RCC 7860 (cell line): ENCODE data around the gene FAM131A.

ENCODE experiments used
- DNase-seq: peaks from one replicate; pipeline ENCODE4 v3.0.0-alpha.2; 2015; ENCODE audit warnings: low spot score
- FAIRE-seq: peaks from 2 replicates; lab custom pipeline; 2012; peaks lifted over from hg19 to GRCh38; lab: Jason Lieb, UNC

FAM131A gene

DNA sequence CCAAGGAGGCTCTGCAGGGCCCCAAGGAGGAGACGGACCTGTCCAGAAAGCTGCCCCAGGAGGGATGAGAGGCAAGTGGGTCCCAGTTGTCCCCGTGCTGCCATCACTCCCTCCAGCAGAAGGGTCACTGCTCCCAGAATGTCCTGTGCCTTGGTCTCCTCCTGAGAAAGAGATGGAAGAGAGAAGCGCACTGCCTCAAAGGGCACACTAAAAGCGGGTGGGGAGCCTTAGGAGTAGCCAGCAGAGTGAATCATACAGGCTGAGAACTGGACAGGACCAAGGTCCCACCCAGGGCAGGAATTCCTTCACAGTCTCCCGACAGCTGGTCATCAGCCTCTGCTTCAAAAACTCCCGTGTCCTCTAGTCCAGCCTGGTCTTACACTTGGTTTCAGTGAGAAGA is 36.0 kb downstream of the FAM131A start:
- FAIRE-seq (no peak), DNase-seq (no peak)

DNA sequence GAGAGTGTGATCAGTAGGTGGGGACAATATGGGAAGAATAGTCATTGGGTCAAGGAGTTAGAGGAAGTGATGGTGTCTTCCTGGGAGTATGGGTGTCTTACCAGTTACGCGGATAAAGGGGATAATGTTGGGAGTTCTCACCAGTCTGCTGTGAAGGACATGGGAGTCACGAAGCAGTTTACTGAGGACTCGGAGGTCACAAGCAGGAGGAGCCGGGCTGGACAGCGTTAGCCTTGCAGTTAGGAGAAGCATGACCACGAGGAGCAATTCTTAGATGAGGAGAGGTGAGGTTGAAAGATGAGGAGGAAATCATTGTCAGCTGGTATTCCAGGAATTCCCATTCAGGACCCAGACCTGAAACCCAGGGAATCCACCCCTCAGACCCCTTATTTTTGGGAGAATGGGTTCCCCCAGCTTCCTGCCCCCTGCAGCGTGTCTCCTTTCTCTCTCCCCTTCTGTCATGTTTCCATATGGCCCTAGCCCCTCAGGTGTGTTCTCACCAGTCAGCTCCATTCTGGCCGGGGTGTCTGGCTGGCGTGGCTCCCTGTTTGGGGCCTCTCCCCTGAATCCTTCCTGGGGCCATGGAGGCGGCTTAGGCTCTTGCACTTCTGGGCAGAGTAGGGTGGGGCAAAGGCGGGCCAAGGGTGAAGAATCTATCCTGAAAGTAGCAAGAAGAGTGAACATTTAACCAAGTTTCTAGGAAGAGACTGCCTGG is 38.5 kb downstream of the FAM131A start:
- FAIRE-seq, result no peak
- DNase-seq, result no peak

- DNase-seq (no peak), FAIRE-seq (no peak)
Observed at GRCh38 chr3:184377374-184377773, 40.0 kb downstream of the FAM131A start.

DNA sequence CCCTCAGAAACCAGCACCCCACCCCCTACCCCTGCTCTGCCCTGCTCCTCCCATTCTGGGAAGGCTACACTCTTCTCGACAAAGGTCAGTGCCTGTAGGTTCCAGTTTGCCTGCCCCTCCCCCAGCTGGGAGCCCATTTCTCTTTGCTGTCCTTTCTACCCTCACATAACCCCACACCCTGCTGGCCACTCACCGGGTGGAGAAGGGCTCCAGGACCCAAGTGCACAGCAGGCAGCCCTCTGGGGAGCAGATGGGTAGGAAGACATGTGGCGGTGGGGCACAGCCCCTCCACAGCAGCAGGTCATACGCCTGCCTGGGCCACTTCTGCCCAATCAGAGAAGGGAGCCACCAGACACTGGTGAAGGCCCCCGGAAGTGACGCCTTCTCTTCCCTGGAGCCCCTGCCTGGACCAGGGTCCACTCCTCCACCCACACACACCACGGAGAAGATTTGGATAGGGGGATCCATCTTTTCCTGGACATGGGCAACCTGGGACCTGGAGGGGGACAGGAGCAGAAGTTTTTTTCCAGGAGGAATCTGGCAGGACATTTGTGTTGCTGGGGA is 40.6 kb downstream of the FAM131A start, which contains the start of gene THPO:
Gene THPO, minus strand, starts transcription at position 326 of the 564 bp plus-strand sequence. CDS start 1,948 bp downstream, outside the sequence.
- DNase-seq, result no peak

DNA sequence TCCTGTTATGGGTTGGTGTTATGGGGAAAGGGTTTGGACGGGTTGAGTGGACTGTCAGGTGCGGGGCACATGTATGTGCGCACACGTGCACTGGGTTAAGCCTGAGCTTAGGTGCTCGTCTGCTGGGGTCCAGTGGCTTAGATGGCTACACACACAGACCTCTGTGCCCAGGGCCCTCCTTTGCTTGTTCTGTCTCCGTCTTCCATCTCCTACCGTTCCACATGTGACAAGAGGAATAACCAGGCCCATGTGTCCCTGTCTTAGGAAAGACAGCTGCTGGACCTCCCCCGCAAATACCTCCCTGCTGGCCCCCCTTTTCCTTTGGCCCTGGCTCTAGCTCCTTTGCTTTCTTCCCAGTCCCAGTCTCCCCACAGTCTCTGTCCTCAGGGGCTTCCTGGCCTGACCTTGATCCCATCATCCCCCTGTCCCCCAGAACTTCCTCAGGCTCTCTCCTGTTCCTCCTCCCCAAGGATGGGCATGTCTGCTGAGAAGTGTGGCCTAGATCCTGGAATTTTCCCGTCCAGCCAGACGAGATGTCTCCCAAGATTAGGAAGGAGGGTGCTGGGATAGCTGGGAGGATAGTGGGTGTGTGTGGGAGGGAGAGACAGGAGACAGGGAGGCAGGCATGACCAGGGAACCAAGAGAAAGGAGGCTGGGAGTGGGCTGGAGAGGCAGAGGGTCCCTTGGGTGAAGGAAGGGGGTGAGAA is 41.4 kb downstream of the FAM131A start:
- DNase-seq (no peak), FAIRE-seq (no peak)

More for the DNA sequence above, 40.6 kb downstream of the FAM131A start, which contains the start of gene THPO:
- no peak for FAIRE-seq

- FAIRE-seq, result no peak
- DNase-seq, result no peak
Observed at GRCh38 chr3:184379358-184380184, 42.2 kb downstream of the FAM131A start, which contains the start of gene CHRD. Gene CHRD, plus strand, starts transcription at chr3:184380054. Its CDS starts 265 bp downstream, at chr3:184380319.

DNA sequence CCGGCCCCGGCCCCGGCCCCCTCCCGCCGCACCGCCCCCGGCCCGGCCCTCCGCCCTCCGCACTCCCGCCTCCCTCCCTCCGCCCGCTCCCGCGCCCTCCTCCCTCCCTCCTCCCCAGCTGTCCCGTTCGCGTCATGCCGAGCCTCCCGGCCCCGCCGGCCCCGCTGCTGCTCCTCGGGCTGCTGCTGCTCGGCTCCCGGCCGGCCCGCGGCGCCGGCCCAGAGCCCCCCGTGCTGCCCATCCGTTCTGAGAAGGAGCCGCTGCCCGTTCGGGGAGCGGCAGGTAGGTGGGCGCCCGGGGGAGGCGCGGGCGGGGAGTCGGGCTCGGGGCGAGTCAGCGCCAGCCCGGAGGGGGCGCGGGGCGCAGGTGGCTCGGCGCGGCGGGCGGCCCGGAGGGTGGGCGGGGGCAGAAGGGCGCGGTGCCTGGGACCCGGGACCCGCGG is 42.8 kb downstream of the FAM131A start:
- FAIRE-seq (no peak), DNase-seq (no peak)

DNA sequence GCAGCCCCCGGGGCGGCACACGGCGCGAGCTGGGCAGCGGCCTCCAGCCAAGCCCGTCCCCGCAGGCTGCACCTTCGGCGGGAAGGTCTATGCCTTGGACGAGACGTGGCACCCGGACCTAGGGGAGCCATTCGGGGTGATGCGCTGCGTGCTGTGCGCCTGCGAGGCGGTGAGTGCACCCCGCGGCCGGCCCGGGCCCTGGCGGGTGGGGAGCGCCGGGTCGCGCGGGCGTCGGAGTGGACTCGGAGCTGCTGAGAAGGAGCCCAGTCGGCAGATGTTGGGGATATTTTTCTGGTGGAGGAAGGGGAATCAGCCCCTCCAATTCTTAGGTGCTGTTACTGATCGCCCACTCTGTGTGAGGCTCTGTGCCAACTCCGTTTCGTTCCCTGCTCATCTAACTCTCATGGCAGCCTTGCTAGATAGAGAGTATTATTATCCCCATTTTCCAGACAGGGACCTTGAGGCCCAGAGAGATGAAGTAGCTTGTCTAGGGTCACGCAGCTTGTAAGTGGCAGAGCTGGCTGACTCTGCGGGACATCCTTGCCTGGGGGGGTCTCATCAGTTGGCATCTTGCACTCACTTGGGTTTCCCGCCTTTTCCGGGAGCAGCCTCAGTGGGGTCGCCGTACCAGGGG is 43.3 kb downstream of the FAM131A start:
- FAIRE-seq (no peak), DNase-seq (no peak)

DNA sequence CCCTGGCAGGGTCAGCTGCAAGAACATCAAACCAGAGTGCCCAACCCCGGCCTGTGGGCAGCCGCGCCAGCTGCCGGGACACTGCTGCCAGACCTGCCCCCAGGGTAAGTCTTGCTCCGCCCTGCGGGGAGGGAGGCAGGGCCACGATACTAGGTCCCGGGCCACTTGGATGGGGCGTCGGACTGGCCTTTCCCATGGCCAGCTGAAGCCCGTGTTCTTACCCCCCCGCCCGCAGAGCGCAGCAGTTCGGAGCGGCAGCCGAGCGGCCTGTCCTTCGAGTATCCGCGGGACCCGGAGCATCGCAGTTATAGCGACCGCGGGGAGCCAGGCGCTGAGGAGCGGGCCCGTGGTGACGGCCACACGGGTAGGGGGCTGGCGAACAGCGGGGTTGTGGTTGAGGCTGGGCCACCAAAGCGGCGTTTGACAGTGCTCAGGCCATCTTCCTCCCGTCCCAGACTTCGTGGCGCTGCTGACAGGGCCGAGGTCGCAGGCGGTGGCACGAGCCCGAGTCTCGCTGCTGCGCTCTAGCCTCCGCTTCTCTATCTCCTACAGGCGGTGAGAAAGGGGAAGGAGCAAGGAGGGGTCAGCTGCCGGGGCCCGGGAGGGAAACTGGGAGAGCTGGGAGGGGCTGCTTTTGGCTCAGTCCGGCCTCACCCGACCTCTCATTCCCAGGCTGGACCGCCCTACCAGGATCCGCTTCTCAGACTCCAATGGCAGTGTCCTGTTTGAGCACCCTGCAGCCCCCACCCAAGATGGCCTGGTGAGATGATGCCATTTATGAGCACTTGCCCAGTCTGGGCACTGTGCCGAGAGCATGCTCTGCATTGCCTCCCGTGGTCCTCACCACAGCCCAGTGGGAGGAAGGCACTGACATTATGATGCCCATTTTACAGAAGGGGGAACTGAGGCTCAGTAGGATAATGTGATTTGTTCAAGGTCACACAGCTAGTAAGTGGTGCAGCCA is 44.1 kb downstream of the FAM131A start:
- no peak for DNase-seq
- FAIRE-seq, result no peak

DNA sequence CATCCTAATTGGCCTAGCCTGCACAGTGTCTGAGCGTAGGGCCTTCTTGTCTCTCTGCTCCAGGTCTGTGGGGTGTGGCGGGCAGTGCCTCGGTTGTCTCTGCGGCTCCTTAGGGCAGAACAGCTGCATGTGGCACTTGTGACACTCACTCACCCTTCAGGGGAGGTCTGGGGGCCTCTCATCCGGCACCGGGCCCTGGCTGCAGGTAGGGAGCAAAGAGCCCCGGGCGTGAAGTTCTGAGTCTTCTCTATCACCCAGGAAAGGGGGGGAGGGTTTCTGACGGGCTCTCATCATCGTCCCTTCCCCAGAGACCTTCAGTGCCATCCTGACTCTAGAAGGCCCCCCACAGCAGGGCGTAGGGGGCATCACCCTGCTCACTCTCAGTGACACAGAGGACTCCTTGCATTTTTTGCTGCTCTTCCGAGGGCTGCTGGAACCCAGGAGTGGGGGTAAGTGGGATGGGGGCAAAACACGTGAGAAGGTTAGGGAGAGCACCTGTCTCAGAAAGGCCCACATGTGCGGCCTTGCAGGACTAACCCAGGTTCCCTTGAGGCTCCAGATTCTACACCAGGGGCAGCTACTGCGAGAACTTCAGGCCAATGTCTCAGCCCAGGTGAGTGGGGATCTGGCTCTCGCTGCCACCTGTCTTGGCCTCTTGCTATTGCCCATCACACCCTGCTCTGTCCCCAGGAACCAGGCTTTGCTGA is 45.1 kb downstream of the FAM131A start:
- DNase-seq (no peak), FAIRE-seq (no peak)

DNA sequence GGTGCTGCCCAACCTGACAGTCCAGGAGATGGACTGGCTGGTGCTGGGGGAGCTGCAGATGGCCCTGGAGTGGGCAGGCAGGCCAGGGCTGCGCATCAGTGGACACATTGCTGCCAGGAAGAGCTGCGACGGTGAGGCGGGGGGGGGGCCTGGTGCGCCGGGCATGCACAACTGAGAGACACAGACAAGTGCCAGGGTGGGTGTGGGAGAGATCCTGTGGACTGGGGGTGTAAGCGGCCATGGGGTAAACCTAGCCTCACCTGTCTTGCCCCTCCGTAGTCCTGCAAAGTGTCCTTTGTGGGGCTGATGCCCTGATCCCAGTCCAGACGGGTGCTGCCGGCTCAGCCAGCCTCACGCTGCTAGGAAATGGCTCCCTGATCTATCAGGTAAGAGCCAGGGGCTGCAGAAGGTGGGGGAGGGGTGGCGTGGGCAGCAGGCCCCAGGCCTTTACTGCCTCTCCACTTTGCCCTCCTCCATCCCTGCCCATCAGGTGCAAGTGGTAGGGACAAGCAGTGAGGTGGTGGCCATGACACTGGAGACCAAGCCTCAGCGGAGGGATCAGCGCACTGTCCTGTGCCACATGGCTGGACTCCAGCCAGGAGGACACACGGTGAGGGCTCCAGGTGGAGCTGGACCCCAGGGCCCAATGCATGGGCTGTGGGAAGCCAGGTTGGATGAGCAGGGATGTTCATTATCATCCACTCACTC is 45.8 kb downstream of the FAM131A start:
- no peak for FAIRE-seq
- no peak for DNase-seq

DNA sequence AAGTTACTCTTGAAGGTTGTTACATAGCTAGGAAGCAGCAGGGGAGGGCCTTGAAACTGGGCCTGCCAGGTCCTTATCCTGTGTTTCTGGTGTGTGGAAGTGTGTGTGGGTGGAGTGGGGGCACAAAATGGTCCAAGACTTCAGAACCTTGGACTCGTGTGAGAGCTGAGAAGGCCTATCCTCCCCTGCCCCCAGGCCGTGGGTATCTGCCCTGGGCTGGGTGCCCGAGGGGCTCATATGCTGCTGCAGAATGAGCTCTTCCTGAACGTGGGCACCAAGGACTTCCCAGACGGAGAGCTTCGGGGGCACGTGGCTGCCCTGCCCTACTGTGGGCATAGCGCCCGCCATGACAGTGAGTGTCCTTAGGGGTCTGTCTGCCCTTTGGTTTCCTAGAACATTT is 46.9 kb downstream of the FAM131A start:
- FAIRE-seq (no peak), DNase-seq (no peak)

DNA sequence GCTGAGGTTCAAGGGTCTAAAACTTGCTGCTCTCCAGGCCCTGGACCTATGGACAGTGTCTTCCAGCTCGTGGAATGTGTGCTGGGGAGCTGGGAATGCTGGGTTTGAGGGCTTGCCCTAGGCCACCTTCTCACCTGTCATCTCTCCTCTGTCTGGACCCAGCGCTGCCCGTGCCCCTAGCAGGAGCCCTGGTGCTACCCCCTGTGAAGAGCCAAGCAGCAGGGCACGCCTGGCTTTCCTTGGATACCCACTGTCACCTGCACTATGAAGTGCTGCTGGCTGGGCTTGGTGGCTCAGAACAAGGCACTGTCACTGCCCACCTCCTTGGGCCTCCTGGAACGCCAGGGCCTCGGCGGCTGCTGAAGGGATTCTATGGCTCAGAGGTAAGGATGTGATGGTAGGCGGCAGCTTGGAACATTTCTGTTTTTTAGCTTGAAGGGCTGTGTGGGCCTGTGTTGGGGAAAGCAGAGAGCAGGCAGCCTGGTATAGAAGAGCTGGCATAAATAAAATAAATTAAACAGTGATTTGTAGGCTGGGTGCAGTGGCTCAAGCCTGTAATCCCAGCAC is 47.5 kb downstream of the FAM131A start:
- FAIRE-seq, result no peak
- no peak for DNase-seq

DNA sequence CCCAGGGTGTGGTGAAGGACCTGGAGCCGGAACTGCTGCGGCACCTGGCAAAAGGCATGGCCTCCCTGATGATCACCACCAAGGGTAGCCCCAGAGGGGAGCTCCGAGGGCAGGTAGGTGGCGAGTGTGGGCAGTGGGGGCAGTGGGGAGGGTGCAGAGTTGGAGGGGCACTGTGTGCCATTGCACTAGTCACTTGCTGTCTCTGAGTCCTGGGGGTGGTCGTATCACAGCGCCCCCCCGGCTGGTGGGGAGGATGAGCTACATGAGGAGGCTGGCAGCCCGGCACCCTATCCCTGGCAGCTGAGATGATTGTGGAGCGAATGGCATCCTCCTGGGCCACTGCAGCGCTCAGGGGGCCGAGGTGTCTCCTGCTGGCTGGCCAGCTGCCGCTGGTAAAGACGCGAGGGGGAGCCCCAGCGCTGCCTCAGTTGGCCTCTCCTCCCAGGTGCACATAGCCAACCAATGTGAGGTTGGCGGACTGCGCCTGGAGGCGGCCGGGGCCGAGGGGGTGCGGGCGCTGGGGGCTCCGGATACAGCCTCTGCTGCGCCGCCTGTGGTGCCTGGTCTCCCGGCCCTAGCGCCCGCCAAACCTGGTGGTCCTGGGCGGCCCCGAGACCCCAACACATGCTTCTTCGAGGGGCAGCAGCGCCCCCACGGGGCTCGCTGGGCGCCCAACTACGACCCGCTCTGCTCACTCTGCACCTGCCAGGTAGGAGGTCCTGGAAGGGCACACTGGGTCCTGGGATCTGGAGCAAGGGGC is 48.8 kb downstream of the FAM131A start:
- DNase-seq, result no peak
- FAIRE-seq, result no peak

- FAIRE-seq, result no peak
Observed at GRCh38 chr3:184387174-184387714, 49.8 kb downstream of the FAM131A start.

DNA sequence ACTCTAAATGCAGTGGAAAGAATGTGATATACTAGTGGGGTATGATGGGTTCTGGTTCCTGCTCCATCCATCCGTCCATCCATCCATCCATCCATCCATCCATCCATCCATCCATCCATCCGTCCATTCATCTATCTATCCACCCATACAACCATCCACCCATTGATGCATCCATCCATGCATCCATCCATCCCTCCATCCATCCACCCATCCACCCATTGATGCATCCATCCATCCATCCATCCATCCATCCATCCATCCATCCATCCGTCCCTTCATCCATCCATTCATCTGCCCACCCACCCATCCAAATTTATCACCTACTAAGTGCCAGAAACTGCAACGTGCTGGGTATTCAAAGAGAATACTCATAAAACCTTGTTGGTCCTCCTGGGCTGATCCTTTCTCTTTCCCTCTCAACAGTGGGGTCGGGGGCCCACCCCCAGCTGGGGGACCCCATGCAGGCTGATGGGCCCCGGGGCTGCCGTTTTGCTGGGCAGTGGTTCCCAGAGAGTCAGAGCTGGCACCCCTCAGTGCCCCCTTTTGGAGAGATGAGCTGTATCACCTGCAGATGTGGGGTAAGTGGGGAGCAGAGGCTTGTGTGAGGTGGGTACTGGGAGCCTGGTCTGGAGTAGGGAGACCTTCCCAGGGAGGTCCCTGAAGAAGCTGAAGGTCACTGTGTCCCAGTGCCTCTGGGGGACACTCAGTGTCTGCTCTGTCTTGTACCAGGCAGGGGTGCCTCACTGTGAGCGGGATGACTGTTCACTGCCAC is 51.0 kb downstream of the FAM131A start:
- FAIRE-seq, result no peak
- DNase-seq, result no peak

More at GRCh38 chr3:184387174-184387714, 49.8 kb downstream of the FAM131A start:
- DNase-seq, result no peak
